ENCODE results near the gene CCBE1.

GRCh38 chr18:59674186-59674902 is 22.9 kb downstream of the CCBE1 start:
- TF ChIP-seq TAF1 (IDR thresholded peaks at IDR 0.05; ENCODE audit: low read depth): no peak
- no peak for TF ChIP-seq EP300 (conservative IDR thresholded peaks at IDR 0.05; ENCODE audit: poor library complexity, severe bottlenecking)
- TF ChIP-seq CTCF (IDR thresholded peaks at IDR 0.05; ENCODE audit: poor library complexity, severe bottlenecking): no peak
- no peak for TF ChIP-seq REST (IDR thresholded peaks at IDR 0.05; ENCODE audit: borderline replicate concordance)
- TF ChIP-seq EZH2 (IDR thresholded peaks at IDR 0.05; ENCODE audit: borderline replicate concordance, insufficient read depth, low read length, poor library complexity, severe bottlenecking): no peak
- no peak for TF ChIP-seq SMC3 (conservative IDR thresholded peaks at IDR 0.05; ENCODE audit: poor library complexity)
- no peak for TF ChIP-seq RAD21 (conservative IDR thresholded peaks at IDR 0.05)
- TF ChIP-seq POLR2AphosphoS5 (IDR thresholded peaks at IDR 0.05): no peak
